KMS-11 (cell line): ENCODE data around the gene VMP1.

Source experiments
- H2AFZ ChIP-seq: fragments of 200-600 bp; sonication (generic); 2 replicates; pipeline ENCODE4 v1.6.1; 2016; ENCODE audit warnings: antibody characterized with exemption, mixed run types, low read depth
- H3K27ac ChIP-seq: fragments of 200-600 bp; sonication (generic); 2 replicates; pipeline ENCODE4 v1.6.1; 2016; ENCODE audit warnings: mild to moderate bottlenecking, mixed run types
- H3K27me3 ChIP-seq: fragments of 200-600 bp; sonication (generic); 2 replicates; pipeline ENCODE4 v1.6.1; 2017; ENCODE audit warnings: mild to moderate bottlenecking, low read depth, mixed run types, moderate library complexity; ENCODE audit not compliant: insufficient read depth
- H3K36me3 ChIP-seq: fragments of 200-600 bp; sonication (generic); 2 replicates; pipeline ENCODE4 v1.6.1; 2017; ENCODE audit warnings: mild to moderate bottlenecking, mixed run types; ENCODE audit not compliant: insufficient read depth
- H3K4me1 ChIP-seq: fragments of 200-600 bp; sonication (generic); 2 replicates; pipeline ENCODE4 v1.6.1; 2016; ENCODE audit warnings: mild to moderate bottlenecking, low read depth, mixed run types; ENCODE audit not compliant: poor library complexity, severe bottlenecking
- H3K4me2 ChIP-seq: fragments of 200-600 bp; sonication (generic); 2 replicates; pipeline ENCODE4 v1.7.0; 2016; ENCODE audit warnings: mild to moderate bottlenecking, mixed run types
- H3K4me3 ChIP-seq: fragments of 200-600 bp; sonication (generic); IDR thresholded peaks from 2 replicates; pipeline ENCODE4 v1.6.1; 2017; ENCODE audit warnings: low read depth, low read length, mixed read lengths; ENCODE audit not compliant: insufficient read depth
- H3K79me2 ChIP-seq: fragments of 200-600 bp; sonication (generic); 2 replicates; pipeline ENCODE4 v1.6.1; 2016; ENCODE audit warnings: low read depth, mixed run types; ENCODE audit not compliant: insufficient read depth
- H3K9ac ChIP-seq: fragments of 200-600 bp; sonication (generic); 2 replicates; pipeline ENCODE4 v1.6.1; 2016; ENCODE audit warnings: mild to moderate bottlenecking, mixed run types
- H4K20me1 ChIP-seq: fragments of 200-600 bp; sonication (generic); 2 replicates; pipeline ENCODE4 v1.6.1; 2016; ENCODE audit warnings: mild to moderate bottlenecking, mixed run types; ENCODE audit not compliant: insufficient read depth
- CTCF ChIP-seq: fragments of 200-600 bp; sonication (generic); conservative IDR thresholded peaks from 2 replicates; pipeline ENCODE4 v1.6.1; 2017; ENCODE audit warnings: low read depth, mild to moderate bottlenecking, antibody characterized with exemption, low read length, moderate library complexity, mixed read lengths

The VMP1 gene

GRCh38 chr17:59727817-59728533 lies 20.5 kb downstream of the VMP1 start:
- TF ChIP-seq CTCF = no peak
- no peak overlapping the region for H3K9ac ChIP-seq
- no peak overlapping the region for H3K4me3 ChIP-seq
- H3K4me1 ChIP-seq = peaks cover 4% of the 10 kb centered on the region
- no peak overlapping the region for H3K4me2 ChIP-seq
- H3K27me3 ChIP-seq = no peaks in the 10 kb centered on the region
- no peaks in the 10 kb centered on the region for H3K36me3 ChIP-seq
- H3K27ac ChIP-seq = no peak overlapping the region
- no peak overlapping the region for H2AFZ ChIP-seq
- H3K79me2 ChIP-seq = peaks cover 24% of the 10 kb centered on the region; the same call in 1 of the 2 replicates
- no peaks in the 10 kb centered on the region for H4K20me1 ChIP-seq

- Histone ChIP-seq H3K36me3 (no peaks in the 10 kb centered on the region), H3K79me2 (peaks cover 22% of the 10 kb centered on the region; the same call in 1 of the 2 replicates), H2AFZ (no peak overlapping the region), H4K20me1 (no peaks in the 10 kb centered on the region), H3K27me3 (no peaks in the 10 kb centered on the region), H3K4me3 (no peak overlapping the region), H3K4me1 (peaks cover 4% of the 10 kb centered on the region), H3K4me2 (no peak overlapping the region), H3K9ac (no peak overlapping the region), H3K27ac (no peak overlapping the region)
- no peak for TF ChIP-seq CTCF
Measured at GRCh38 chr17:59730268-59730834, 22.9 kb downstream of the VMP1 start.

- Histone ChIP-seq H3K4me3 (no peak overlapping the region), H3K79me2 (peaks cover 12% of the 10 kb centered on the region; the same call in 1 of the 2 replicates), H4K20me1 (no peaks in the 10 kb centered on the region), H3K4me1 (peaks cover 9% of the 10 kb centered on the region), H3K36me3 (no peaks in the 10 kb centered on the region), H2AFZ (no peak overlapping the region), H3K9ac (no peak overlapping the region), H3K4me2 (no peak overlapping the region), H3K27me3 (no peaks in the 10 kb centered on the region), H3K27ac (no peak overlapping the region)
- TF ChIP-seq CTCF = no peak
Measured at GRCh38 chr17:59733697-59734096, 26.2 kb downstream of the VMP1 start.

- Histone ChIP-seq H3K4me3 (no peak overlapping the region), H3K27ac (no peak overlapping the region), H3K27me3 (no peaks in the 10 kb centered on the region), H3K9ac (no peak overlapping the region), H3K4me2 (no peak overlapping the region), H4K20me1 (no peaks in the 10 kb centered on the region), H2AFZ (no peak overlapping the region), H3K4me1 (peaks cover 5% of the 10 kb centered on the region), H3K79me2 (peaks cover 7% of the 10 kb centered on the region; the same call in 1 of the 2 replicates), H3K36me3 (no peaks in the 10 kb centered on the region)
- TF ChIP-seq CTCF = no peak
Measured at GRCh38 chr17:59734226-59734625, 26.8 kb downstream of the VMP1 start.
